Lower leg skin (tissue), 4 donors: Measurements from ENCODE around the gene NSFL1C. TPM values are rescaled to one million over a fixed set of nuclear protein-coding genes. Genes with fewer than 3 reads are reported as not detected.

Source experiments
- DNase-seq, 2 donors: peaks; one replicate each; pipeline ENCODE4 v3.0.0-alpha.2; 2019; ENCODE audit warnings: low spot score in 2 of 2
- H3K4me3 ChIP-seq: fragments of 200-600 bp; sonication (generic); 2 replicates; pipeline ENCODE4 v1.5.1; 2017; ENCODE audit warnings: mild to moderate bottlenecking, low read depth; ENCODE audit not compliant: poor library complexity, severe bottlenecking
- POLR2A ChIP-seq, 2 donors: fragments of 450-650 bp; IDR thresholded peaks; one replicate each; pipeline ENCODE4 v1.6.1; 2016 to 2017; ENCODE audit warnings: antibody characterized with exemption in 2 of 2, mild to moderate bottlenecking in 1 of 2, moderate library complexity in 1 of 2
- WGBS, 2 donors: methylation state at CpG; one replicate each; pipeline ENCODE4 v1.1.5; 2018; 5-methylcytosine and 5-hydroxymethylcytosine counted together
- intact Hi-C: fragments of 100-400 bp; cut with DNase I; formaldehyde crosslinking; loops from one replicate; pipeline ENCODE4 v1.15.0; 2023; ENCODE audit warnings: low total_unique reads
- total RNA-seq, 4 donors: library from RNA; depleted of rRNA; stranded (reverse); fragments of >200 nt; gene quantifications; one replicate each; pipeline ENCODE4 v1.1.0, GENCODE V29; 2016
- TF ChIP-seq, protein P1 (sequence below), 3 donors: fragments of 450-650 bp; IDR thresholded peaks; one replicate each; pipeline ENCODE4 v1.5.1; 2016; ENCODE audit warnings: antibody characterized with exemption in 3 of 3, mild to moderate bottlenecking in 3 of 3, moderate library complexity in 2 of 3

The NSFL1C gene
- total RNA-seq, result 10 to 100 TPM; 56.9 to 76.2 (median 63.5) TPM

DNA sequence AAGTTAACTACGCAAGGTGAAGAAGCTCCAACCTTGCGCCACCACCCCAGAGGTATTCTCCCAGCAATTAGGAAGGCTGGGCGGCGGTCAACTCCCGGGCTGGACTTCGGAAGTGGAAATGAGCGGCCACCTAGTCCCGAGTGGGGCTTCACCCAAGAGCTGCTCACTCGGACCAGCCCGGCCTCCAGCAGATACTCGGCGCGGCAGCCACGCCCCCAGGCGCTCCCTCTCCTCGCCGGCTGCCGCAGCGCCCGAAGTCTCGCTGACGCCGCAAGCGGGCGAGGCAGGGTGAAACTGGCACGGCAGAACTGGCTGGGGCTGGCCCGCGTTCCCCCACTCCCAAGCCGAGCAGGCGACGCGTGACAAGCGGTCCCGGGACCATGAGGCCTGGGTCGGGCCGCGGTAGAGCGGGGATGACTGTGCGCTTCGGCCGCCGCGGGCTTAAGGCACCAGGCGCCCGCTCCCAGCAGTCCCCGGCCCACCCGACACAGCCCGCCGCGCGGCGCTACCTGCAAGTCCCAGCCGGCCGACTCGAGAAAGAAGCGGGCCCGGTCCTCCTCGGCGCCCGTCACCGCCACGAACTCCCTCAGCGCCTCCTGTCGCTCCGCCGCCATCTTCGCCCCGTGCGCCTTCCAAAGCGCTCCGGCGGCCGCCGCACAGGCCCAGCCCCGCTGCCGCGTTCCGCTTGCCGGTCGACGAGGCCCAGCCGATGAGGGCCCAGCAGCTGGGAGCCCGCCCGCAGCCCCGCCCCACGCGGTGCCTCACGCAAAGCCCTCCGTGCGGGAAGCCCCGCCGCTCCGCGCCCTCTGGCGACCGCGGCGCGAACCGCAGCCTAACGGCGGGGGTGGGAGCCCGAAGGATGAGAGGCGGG is at the start of gene NSFL1C:
TSS of gene NSFL1C (minus strand) at position 639 of the 871 bp plus-strand sequence. CDS start at position 614, 25 bp downstream.
- peak within 1 kb of the TSS; percentile 90 for H3K4me3 ChIP-seq
- 0 to 2% methylated on average over 15 to 21 of the region's 104 CpGs for WGBS, 2 donors
- peak; percentile 91 to 98 for DNase-seq
- intact Hi-C loops, result no loop called here
- TF ChIP-seq, protein P1, sequence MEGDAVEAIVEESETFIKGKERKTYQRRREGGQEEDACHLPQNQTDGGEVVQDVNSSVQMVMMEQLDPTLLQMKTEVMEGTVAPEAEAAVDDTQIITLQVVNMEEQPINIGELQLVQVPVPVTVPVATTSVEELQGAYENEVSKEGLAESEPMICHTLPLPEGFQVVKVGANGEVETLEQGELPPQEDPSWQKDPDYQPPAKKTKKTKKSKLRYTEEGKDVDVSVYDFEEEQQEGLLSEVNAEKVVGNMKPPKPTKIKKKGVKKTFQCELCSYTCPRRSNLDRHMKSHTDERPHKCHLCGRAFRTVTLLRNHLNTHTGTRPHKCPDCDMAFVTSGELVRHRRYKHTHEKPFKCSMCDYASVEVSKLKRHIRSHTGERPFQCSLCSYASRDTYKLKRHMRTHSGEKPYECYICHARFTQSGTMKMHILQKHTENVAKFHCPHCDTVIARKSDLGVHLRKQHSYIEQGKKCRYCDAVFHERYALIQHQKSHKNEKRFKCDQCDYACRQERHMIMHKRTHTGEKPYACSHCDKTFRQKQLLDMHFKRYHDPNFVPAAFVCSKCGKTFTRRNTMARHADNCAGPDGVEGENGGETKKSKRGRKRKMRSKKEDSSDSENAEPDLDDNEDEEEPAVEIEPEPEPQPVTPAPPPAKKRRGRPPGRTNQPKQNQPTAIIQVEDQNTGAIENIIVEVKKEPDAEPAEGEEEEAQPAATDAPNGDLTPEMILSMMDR (IDR thresholded peaks at IDR 0.05), result peak in 1 of 3 donors; percentile 80
- TF ChIP-seq POLR2A (IDR thresholded peaks at IDR 0.05), result no peak

DNA sequence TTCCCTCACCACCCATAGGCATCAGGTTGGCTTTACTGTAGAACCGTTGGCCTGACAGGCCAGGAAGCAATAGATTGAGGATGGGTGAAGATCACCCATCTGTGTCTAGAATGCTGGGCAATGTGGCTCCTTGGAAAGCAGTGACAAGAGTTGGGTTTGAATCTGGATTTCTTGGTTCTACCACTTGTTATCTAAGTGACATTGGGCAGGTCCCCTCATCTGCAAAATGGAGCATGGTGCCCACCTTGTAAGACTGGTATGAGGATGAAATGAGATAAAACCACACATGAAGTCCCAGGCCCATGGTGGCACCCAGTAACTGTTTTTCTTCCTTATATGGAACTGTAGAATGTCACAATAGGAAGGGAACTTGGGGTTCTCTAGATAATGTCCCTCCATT is 47.2 kb upstream of the NSFL1C start:
- H3K4me3 ChIP-seq, result no peak overlapping the region
- TF ChIP-seq, protein P1 (IDR thresholded peaks at IDR 0.05), result no peak
- TF ChIP-seq POLR2A (IDR thresholded peaks at IDR 0.05), result no peak
- intact Hi-C loops, result no loop called here
- 73 to 86% methylated on average over 1 of the region's 1 CpG for WGBS, 2 donors
- no peak for DNase-seq

DNA sequence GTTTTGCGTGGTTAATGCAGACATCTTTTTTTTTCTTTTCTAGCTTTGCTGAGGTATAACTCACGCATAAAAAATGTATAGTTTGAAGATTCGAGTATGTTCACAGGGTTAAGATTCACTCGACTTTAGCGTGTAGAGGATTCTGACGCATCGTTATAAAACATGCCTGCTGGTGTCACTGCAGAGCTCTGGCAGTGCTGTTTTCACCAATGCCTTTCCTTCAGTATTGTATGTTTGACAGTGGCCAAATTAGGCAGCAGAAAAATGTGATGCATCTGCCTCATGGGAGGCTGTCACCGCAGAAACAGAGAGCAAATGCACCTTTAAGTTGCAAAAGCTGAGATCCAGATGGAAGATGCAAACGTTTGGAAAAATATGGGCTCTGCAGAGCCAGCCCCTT is 42.6 kb upstream of the NSFL1C start:
- TF ChIP-seq, protein P1 (IDR thresholded peaks at IDR 0.05), result no peak
- TF ChIP-seq POLR2A (IDR thresholded peaks at IDR 0.05), result no peak
- 34 to 37% methylated on average over 9 of the region's 9 CpGs for WGBS, 2 donors
- H3K4me3 ChIP-seq, result no peak overlapping the region
- no peak for DNase-seq
- intact Hi-C loops, result loop anchor here (10.0 kb wide), 1 partner anchor 194 kb away; no protein-coding TSS in a partner anchor

DNA sequence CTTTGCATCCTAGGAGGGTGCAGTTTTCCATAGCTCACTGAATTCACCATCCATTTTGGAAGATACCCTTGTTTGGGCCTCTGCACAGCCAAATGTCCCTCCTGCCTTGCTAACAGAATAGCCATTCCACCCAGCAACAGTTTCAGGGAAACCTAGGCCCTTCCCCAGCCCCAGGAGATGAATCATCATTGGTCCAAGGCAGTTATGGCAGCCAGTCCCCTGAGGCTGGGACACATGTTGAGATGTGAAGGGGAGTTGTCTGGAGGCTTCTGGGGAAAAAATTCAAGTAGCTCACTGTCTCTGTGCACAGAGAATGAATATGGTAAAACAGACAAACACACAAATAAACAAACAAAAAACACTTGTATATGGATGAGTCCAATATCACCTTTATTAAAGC is 41.9 kb upstream of the NSFL1C start:
- intact Hi-C loops, result loop anchor here (10.0 kb wide), 1 partner anchor 194 kb away; no protein-coding TSS in a partner anchor
- TF ChIP-seq, protein P1 (IDR thresholded peaks at IDR 0.05), result no peak
- TF ChIP-seq POLR2A (IDR thresholded peaks at IDR 0.05), result no peak
- no peak for DNase-seq
- H3K4me3 ChIP-seq, result no peak overlapping the region

DNA sequence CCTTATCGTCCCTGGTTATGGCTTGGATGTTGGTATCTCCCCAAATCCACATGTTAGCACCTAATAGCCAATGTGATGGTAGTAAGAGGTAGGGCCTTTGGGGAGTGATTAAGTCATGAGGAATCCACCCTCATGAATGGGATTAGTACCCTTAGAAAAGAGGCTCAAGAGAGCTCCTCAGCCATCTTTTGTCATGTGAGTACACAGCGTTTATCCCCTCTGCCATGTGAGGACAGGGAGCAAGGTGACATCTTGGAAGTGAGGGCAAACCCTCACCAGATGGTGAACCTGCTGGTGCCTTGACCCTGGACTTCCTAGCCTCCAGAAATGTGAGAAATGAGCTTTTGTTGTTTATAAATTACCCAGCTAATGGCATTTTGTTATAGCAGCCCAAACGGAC is 40.6 kb upstream of the NSFL1C start:
- no peak for DNase-seq
- intact Hi-C loops, result loop anchor here (10.0 kb wide), 1 partner anchor 192 kb away; no protein-coding TSS in a partner anchor
- 70 to 76% methylated on average over 3 of the region's 3 CpGs for WGBS, 2 donors
- TF ChIP-seq, protein P1 (IDR thresholded peaks at IDR 0.05), result no peak
- TF ChIP-seq POLR2A (IDR thresholded peaks at IDR 0.05), result no peak
- H3K4me3 ChIP-seq, result no peak overlapping the region
